Activated CD4-positive, alpha-beta memory T cell treated with anti-CD3 and anti-CD28 coated beads, Interleukin-2, amount 10 ng/mL, durations not matched to agents 7 days and 5 days (primary cell): ENCODE measurements around the gene SMPD3. TPM values are rescaled to one million over a fixed set of nuclear protein-coding genes. Genes with fewer than 3 reads are reported as not detected.

ENCODE experiments used
- CTCF ChIA-PET: fragments of 350-600 bp; sonication (Branson Sonifier 250); formaldehyde crosslinking; loops from one replicate; lab custom pipeline; 2021; ENCODE audit warnings: antibody characterized with exemption, inconsistent platforms; lab: Charles Lee
- POLR2A ChIA-PET: fragments of 350-600 bp; sonication (Branson Sonifier 250); formaldehyde crosslinking; loops from one replicate; lab custom pipeline; 2021; ENCODE audit warnings: antibody characterized with exemption; lab: Charles Lee
- DNase-seq: peaks from one replicate; pipeline ENCODE4 v3.0.0-alpha.2; 2020
- H3K27ac Mint-ChIP-seq: one replicate; pipeline ENCODE4 v1.8.0; 2021; ENCODE audit warnings: mild to moderate bottlenecking, mixed read lengths
- H3K27me3 Mint-ChIP-seq: one replicate; pipeline ENCODE4 v1.8.0; 2021; ENCODE audit warnings: mixed read lengths
- H3K36me3 Mint-ChIP-seq: one replicate; pipeline ENCODE4 v1.8.0; 2021; ENCODE audit warnings: low read depth, mixed read lengths
- H3K4me1 Mint-ChIP-seq: one replicate; pipeline ENCODE4 v1.8.0; 2021; ENCODE audit warnings: mixed read lengths
- H3K4me3 Mint-ChIP-seq: one replicate; pipeline ENCODE4 v1.8.0; 2021; ENCODE audit warnings: mild to moderate bottlenecking, mixed read lengths
- H3K9me3 Mint-ChIP-seq: one replicate; pipeline ENCODE4 v1.8.0; 2021; ENCODE audit warnings: mixed read lengths
- total RNA-seq, 2 experiments: library from RNA; stranded (reverse); gene quantifications; one replicate each; pipeline ENCODE4 v1.2.3, GENCODE V29; 2021

Gene SMPD3
- total RNA-seq, 2 experiments from 2014 or later = 0.38 to 0.53 TPM

- CTCF ChIA-PET = no interaction called here
- Mint-ChIP-seq H3K9me3 (no peaks in the 10 kb centered on the region), H3K4me1 (peaks cover 10% of the 10 kb centered on the region), H3K4me3 (no peak overlapping the region), H3K27me3 (no peaks in the 10 kb centered on the region), H3K27ac (no peak overlapping the region), H3K36me3 (peaks cover 80% of the 10 kb centered on the region)
- no peak for DNase-seq
- POLR2A ChIA-PET = no interaction called here
Observed at GRCh38 chr16:68350813-68351350, 97.4 kb downstream of the SMPD3 start.

DNA sequence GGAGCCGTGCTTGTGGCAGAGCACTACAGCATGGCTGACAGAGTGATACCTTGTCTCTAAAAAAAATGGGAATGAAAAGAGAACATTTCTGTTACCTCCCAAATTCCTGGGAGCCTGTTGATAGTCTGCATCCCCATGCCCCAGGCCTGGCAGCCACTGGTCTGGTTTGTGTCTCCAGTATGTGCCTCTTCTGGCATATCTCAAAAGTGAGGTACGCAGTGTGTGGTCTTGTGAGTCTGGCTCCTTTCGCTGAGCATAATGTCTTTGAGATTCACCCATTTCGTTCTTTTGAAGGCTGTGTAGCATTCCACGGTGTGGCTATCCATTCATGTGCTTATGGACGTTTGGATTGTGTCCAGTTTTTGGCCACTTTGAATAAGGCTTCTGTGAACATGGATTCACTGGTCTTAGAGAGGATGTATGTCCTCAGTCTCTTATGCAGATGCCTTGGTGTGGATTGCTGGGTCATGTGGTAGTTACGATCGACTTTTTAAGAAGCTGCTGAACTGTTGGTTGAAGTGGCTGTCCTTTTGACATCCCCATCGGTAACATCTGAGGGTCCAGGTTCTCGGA lies 98.4 kb downstream of the SMPD3 start:
- no peak overlapping the region for H3K4me3 Mint-ChIP-seq
- CTCF ChIA-PET = no interaction called here
- no peak for DNase-seq
- H3K36me3 Mint-ChIP-seq = peaks cover 76% of the 10 kb centered on the region
- POLR2A ChIA-PET = no interaction called here
- peaks cover under 1% of the 10 kb centered on the region for H3K4me1 Mint-ChIP-seq
- H3K27ac Mint-ChIP-seq = no peak overlapping the region
- no peaks in the 10 kb centered on the region for H3K9me3 Mint-ChIP-seq
- H3K27me3 Mint-ChIP-seq = no peaks in the 10 kb centered on the region

- no peak overlapping the region for H3K27ac Mint-ChIP-seq
- ChIA-PET CTCF (interaction anchor here (0.6 kb wide), 1 partner anchor 59 kb away, joined by 6 read pairs; no protein-coding TSS in a partner anchor), POLR2A (no interaction called here)
- DNase-seq = no peak
- H3K4me1 Mint-ChIP-seq = no peaks in the 10 kb centered on the region
- no peaks in the 10 kb centered on the region for H3K9me3 Mint-ChIP-seq
- no peak overlapping the region for H3K4me3 Mint-ChIP-seq
- H3K27me3 Mint-ChIP-seq = no peaks in the 10 kb centered on the region
- peaks cover 68% of the 10 kb centered on the region for H3K36me3 Mint-ChIP-seq
Observed at GRCh38 chr16:68348639-68349445, 99.5 kb downstream of the SMPD3 start.

GRCh38 chr16:68347605-68348004 lies 100.7 kb downstream of the SMPD3 start:
- H3K9me3 Mint-ChIP-seq = no peaks in the 10 kb centered on the region
- no peaks in the 10 kb centered on the region for H3K27me3 Mint-ChIP-seq
- POLR2A ChIA-PET = no interaction called here
- no peaks in the 10 kb centered on the region for H3K4me1 Mint-ChIP-seq
- peaks cover 62% of the 10 kb centered on the region for H3K36me3 Mint-ChIP-seq
- no peak overlapping the region for H3K4me3 Mint-ChIP-seq
- no peak overlapping the region for H3K27ac Mint-ChIP-seq
- no peak for DNase-seq
- CTCF ChIA-PET = no interaction called here

DNA sequence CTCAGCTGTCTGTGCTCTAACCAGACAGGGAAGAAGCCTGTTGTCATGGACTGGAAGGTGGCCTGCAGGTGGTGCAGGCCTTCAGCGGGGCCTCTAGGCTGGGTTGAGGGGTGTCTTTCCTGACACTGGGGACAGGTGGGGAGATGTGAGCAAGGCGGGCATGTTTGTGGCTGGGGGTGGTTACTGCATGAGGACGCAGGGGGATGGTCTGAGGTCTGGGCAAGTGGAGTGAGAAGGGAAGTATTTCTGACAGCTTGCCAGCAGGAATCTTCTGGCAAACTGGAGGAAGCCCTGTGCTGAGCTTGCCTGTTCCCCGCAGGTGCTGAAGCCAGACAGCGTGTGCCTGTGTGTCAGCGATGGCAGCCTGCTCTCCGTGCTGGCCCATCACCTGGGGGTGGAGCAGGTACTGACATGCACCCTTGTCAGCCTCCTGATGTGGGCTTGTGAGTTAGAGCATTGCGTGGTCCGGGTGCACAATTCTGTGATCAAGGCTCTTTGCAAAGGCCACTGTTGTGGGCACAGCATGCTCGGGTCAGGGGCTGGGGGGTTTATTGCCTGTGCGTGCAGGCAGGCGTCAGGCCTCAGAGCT lies 101.3 kb downstream of the SMPD3 start:
- H3K27me3 Mint-ChIP-seq = no peaks in the 10 kb centered on the region
- DNase-seq = no peak
- CTCF ChIA-PET = no interaction called here
- no peak overlapping the region for H3K27ac Mint-ChIP-seq
- no peaks in the 10 kb centered on the region for H3K4me1 Mint-ChIP-seq
- H3K36me3 Mint-ChIP-seq = peaks cover 62% of the 10 kb centered on the region
- H3K4me3 Mint-ChIP-seq = no peak overlapping the region
- POLR2A ChIA-PET = no interaction called here
- no peaks in the 10 kb centered on the region for H3K9me3 Mint-ChIP-seq

DNA sequence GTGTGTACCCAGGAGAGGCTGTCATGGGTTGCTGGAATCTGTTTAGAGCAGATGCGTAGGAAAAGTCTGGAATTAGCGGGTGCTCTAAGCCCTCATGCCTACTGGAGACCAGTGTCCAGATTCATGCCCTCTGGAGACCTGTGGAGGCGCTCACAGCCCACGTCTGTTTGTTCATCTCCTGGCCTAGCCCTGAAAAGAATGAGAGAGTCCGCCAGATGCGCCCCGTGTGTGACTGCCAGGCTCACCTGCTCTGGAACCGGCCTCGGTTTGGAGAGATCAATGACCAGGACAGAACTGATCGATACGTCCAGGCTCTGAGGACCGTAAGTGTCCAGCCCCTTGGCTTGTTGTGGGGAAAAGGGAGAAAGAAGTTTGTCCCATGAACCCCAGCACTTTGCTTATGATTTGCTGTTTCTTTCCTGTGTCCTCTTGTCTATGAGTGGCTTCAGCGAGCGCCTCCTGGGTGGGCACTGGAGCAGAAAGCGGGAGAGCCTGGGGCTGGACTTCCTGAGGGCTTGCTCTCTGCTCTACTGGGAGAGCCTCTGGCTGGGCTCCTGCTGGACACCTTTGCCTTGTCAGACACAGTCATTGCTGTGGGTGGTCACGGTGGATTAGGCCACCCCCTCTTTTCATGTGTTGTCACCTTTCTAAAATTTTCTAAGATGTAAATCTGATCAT lies 102.2 kb downstream of the SMPD3 start:
- CTCF ChIA-PET = no interaction called here

DNA sequence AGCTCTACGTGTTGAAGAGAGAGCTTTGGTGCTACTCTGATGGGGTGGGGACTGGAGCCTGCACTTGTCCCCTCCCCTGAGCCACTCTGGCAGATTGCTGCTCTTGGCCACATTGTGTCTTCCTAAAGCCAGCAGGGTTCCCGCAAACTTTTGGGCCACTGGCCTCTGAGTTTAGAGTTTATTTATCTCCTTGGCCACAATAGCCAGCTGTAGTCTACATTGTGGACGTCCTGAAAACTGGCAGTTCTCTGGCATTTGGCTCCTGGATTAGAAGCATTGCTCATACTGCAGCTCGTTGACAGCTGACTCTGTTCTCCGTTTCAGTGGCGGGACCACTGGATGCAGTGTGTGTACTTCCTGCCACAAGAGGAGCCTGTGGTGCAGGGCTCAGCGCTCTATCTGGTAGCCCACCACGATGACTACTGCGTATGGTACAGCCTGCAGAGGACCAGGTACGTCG lies 102.9 kb downstream of the SMPD3 start:
- no peaks in the 10 kb centered on the region for H3K4me1 Mint-ChIP-seq
- ChIA-PET CTCF (interaction anchor here (1.3 kb wide), 1 partner anchor 16 kb away, joined by 5 read pairs; no protein-coding TSS in a partner anchor), POLR2A (interaction anchor here (2.4 kb wide), 1 partner anchor 10 kb away, joined by 7 read pairs; no protein-coding TSS in a partner anchor)
- no peaks in the 10 kb centered on the region for H3K9me3 Mint-ChIP-seq
- no peaks in the 10 kb centered on the region for H3K27me3 Mint-ChIP-seq
- H3K4me3 Mint-ChIP-seq = no peak overlapping the region
- H3K27ac Mint-ChIP-seq = no peak overlapping the region
- DNase-seq = no peak
- peaks cover 68% of the 10 kb centered on the region for H3K36me3 Mint-ChIP-seq

More for the DNA sequence above, 102.2 kb downstream of the SMPD3 start:
- no peak for DNase-seq
- POLR2A ChIA-PET = interaction anchor here (2.4 kb wide), 1 partner anchor 10 kb away, joined by 7 read pairs; no protein-coding TSS in a partner anchor
- H3K36me3 Mint-ChIP-seq = peaks cover 65% of the 10 kb centered on the region
- no peak overlapping the region for H3K27ac Mint-ChIP-seq
- no peaks in the 10 kb centered on the region for H3K27me3 Mint-ChIP-seq
- H3K4me1 Mint-ChIP-seq = no peaks in the 10 kb centered on the region
- no peaks in the 10 kb centered on the region for H3K9me3 Mint-ChIP-seq
- no peak overlapping the region for H3K4me3 Mint-ChIP-seq

GRCh38 chr16:68344252-68344651 lies 104.1 kb downstream of the SMPD3 start:
- CTCF ChIA-PET = interaction anchor here (0.6 to 1.4 kb wide), 3 partner anchors 15 to 404 kb away, joined by 3 to 5 read pairs (median 5); no protein-coding TSS in a partner anchor
- H3K4me3 Mint-ChIP-seq = no peak overlapping the region
- DNase-seq = no peak
- no peaks in the 10 kb centered on the region for H3K27me3 Mint-ChIP-seq
- H3K36me3 Mint-ChIP-seq = peaks cover 70% of the 10 kb centered on the region
- H3K9me3 Mint-ChIP-seq = no peaks in the 10 kb centered on the region
- no peaks in the 10 kb centered on the region for H3K4me1 Mint-ChIP-seq
- H3K27ac Mint-ChIP-seq = no peak overlapping the region
- POLR2A ChIA-PET = interaction anchor here (2.4 kb wide), 1 partner anchor 12 kb away, joined by 7 read pairs; no protein-coding TSS in a partner anchor

DNA sequence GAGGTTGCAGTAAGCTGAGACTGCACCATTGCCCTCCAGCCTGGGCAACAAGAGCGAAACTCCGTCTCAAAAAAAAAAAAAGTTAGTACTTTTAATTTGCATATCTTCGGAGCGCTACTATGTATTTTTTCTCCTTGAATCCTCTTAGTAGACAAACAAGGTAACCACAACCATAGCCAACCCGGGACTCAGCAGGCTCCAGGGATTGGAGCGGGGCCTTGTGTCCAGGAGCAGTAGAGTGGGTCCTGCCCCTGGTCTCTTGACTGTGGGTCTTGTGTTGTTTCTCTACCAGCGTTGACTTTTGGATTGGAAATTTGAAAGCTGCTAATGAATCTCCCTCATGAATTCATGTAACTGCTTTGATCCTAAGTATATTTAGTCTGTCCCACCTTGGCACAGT lies 105.2 kb downstream of the SMPD3 start:
- Mint-ChIP-seq H3K27ac (no peak overlapping the region), H3K4me3 (no peak overlapping the region), H3K4me1 (no peaks in the 10 kb centered on the region), H3K36me3 (peaks cover 65% of the 10 kb centered on the region), H3K27me3 (no peaks in the 10 kb centered on the region), H3K9me3 (no peaks in the 10 kb centered on the region)
- POLR2A ChIA-PET = no interaction called here
- DNase-seq = no peak
- CTCF ChIA-PET = no interaction called here

DNA sequence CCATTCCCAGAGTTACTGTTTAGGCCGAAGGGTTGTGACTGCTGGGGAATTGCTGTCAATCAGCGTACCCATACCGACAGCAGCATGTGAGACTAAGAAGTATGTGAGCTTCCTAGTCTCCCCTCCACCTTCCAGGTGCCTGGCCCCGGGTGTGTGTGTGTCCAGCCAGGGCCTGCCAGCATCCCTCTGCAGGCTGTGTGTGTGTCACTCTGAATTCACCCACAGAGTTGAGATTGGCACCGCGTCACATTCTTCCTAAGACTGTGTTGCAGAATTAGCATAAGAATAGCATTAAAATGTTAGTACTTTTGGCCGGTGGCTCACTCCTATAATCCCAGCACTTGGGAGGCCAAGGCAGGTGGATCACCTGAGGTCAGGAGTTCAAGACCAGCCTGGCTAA lies 105.7 kb downstream of the SMPD3 start:
- H3K36me3 Mint-ChIP-seq = peaks cover 65% of the 10 kb centered on the region
- POLR2A ChIA-PET = interaction anchor here (2.3 kb wide), 1 partner anchor 10 kb away, joined by 8 read pairs; no protein-coding TSS in a partner anchor
- CTCF ChIA-PET = interaction anchor here (1.3 kb wide), 1 partner anchor 81 kb away, joined by 3 read pairs; no protein-coding TSS in a partner anchor
- H3K9me3 Mint-ChIP-seq = no peaks in the 10 kb centered on the region
- no peak overlapping the region for H3K4me3 Mint-ChIP-seq
- H3K27ac Mint-ChIP-seq = no peak overlapping the region
- no peaks in the 10 kb centered on the region for H3K27me3 Mint-ChIP-seq
- DNase-seq = no peak
- H3K4me1 Mint-ChIP-seq = no peaks in the 10 kb centered on the region

- H3K27ac Mint-ChIP-seq = no peak overlapping the region
- no peaks in the 10 kb centered on the region for H3K9me3 Mint-ChIP-seq
- POLR2A ChIA-PET = interaction anchor here (0.6 to 1.0 kb wide), 3 partner anchors 28 to 78 kb away, joined by 3 read pairs; partner anchors contain the start of genes PRMT7 and SLC7A6OS
- H3K4me3 Mint-ChIP-seq = no peak overlapping the region
- no peak for DNase-seq
- H3K4me1 Mint-ChIP-seq = no peaks in the 10 kb centered on the region
- no peaks in the 10 kb centered on the region for H3K27me3 Mint-ChIP-seq
- CTCF ChIA-PET = interaction anchor here (1.2 kb wide), 1 partner anchor 10 kb away, joined by 4 read pairs; no protein-coding TSS in a partner anchor
- H3K36me3 Mint-ChIP-seq = peaks cover 58% of the 10 kb centered on the region
Observed at GRCh38 chr16:68339214-68339613, 109.1 kb downstream of the SMPD3 start.
